CD4-positive, alpha-beta T cell treated with Interferon alpha-2 for 1 hour (primary cell): ENCODE data around the gene IL1RAPL1.

Experiments used
- DNase-seq, 2 donors: peaks; one replicate each; pipeline ENCODE4 v3.0.0-alpha.2; 2020 to 2022

Gene IL1RAPL1

GRCh38 chrX:29553542-29553941 is 966.3 kb downstream of the IL1RAPL1 start:
- DNase-seq = no peak

GRCh38 chrX:29555465-29556091 is 968.3 kb downstream of the IL1RAPL1 start:
- DNase-seq = no peak

- no peak for DNase-seq
These were observed 972.8 kb downstream of the IL1RAPL1 start for GRCh38 chrX:29560065-29560464.

GRCh38 chrX:29561417-29561816 is 974.2 kb downstream of the IL1RAPL1 start:
- no peak for DNase-seq

- no peak for DNase-seq
These were observed 993.3 kb downstream of the IL1RAPL1 start for GRCh38 chrX:29580560-29580959.

DNA sequence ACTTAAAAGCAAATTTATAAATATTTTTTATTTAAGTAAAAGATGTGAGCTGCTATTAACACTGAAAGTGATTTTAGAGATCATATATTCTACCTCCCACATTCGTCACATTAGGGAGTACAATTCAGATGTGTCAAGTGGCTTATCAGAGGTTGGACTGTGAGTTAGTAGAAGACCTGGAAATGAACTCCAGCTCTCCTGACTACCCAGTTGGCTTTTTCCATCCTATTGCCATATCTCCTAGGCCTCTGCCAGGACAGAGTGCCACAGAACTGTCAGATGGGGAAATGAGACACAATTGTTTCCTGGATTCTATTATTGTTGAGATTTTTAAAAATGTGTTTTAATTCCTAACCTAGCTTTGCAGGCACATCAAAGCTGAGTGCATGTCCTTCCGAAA is 994.0 kb downstream of the IL1RAPL1 start:
- DNase-seq = no peak

GRCh38 chrX:29587107-29587506 is 999.9 kb downstream of the IL1RAPL1 start:
- no peak for DNase-seq

DNA sequence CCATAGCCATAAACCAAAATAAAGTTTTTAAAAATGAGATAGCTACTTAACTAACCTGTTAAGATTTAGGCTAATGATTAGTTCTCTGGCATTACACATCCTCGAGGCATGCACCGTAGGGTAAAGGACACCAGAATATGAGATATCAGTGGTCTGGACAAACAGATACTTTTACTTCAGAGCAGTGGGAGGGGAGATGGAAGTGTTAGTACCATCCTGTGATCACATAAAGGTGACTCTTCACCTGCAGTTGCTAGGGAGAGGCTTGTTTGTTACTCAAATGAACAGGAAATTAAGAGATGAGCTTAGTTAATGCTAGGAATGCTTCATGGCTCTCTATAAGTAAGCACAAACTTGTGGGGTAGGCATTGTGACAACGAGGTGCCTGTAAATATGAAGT is 1003.7 kb downstream of the IL1RAPL1 start:
- no peak for DNase-seq

GRCh38 chrX:29604381-29604780 is 1017.1 kb downstream of the IL1RAPL1 start:
- no peak for DNase-seq

DNA sequence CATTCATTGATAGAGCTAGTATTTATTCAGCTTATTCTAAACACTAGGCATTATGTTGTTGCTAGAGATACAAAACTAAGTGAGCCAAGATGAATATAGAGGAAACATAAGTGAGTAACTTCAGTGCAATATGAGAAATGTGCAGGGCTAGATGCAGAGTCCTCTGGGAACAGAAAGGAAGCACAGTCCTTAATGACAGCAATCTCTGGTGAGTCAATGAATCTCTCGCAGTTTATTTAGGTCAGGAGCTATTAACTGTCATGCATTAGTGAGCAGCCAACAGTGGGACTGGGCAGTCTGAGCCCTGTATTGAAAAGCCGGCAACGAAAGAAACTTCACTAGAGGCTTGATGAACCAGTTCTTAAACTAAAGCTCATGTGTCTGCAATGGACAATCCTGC is 1030.0 kb downstream of the IL1RAPL1 start:
- no peak for DNase-seq

GRCh38 chrX:29617725-29618124 is 1030.5 kb downstream of the IL1RAPL1 start:
- no peak for DNase-seq

DNA sequence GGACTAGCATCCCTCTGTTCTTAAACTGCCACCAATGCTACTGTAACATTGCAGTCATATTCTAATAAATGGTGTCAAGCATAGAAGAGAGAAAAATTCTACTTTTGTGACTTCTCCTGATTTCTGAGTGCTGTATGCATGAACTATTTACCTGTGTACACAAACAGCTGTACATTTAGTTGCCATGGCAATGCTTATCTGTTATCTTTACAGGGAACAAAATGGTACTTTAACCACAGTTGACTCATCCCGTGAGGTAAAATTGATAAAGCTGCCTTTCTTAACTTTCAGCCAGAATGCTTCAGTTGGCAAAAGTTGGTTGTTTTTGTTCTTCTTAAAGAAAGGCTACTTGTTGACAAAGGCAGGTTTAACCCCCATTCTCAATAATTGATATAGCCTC is 1040.6 kb downstream of the IL1RAPL1 start:
- DNase-seq = no peak

- DNase-seq = no peak
These were observed 1047.3 kb downstream of the IL1RAPL1 start for GRCh38 chrX:29634516-29634915.

DNA sequence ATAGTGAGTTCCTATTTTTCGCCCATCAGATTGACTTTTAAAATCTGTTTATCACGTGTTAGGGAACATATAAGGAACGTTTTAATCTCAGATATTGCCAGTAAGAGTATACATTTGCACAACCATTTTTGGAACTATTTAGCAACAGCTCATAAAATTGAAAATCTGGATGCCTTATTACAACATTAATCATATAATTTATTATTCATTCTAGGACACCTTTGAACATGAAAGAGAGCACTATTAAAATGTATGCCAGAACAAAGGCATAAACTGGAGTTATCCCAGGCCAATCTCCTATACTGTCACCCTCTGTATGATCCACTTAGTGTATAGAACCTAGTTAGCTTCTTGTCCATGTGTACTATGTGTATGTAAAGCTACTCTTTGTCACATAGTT is 1049.1 kb downstream of the IL1RAPL1 start:
- DNase-seq = no peak

DNA sequence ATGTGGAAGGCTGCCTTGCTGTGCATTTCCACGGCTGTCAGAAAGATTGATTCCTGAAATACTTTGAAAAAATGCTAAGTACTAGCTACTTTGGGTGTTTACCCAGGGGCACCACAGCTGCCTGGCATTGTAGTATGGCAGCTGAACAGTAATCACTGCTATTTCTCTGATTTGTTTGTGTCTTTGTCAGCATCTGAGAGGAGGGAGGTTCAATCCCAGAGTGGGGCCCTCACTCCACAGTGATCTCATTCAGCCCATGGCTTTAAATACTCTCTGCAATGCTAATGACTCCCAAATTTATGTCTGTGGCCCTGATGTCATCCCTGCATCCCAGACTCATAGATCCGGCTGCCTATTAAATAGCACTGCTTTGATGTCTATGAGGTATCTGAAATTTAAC is 1052.9 kb downstream of the IL1RAPL1 start:
- no peak for DNase-seq

DNA sequence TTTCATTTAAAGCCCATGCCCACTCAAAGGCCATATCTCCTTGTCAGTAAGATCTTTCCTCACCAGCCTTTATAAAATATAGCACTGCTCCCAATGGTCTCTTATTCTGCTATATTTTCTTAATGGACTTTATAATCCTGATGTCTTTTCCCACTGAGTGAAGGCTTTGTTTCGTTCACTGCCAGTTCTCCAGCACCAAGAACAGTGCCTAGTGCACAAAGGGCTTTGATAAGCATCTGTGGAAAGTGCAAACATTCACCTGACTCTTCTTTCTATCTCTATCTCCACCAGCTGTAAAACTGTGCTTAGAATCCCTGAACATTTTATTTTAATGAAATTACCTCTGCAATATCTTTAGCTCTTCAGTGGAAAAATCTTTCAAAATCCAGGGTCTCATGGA is 1054.2 kb downstream of the IL1RAPL1 start:
- DNase-seq = no peak

DNA sequence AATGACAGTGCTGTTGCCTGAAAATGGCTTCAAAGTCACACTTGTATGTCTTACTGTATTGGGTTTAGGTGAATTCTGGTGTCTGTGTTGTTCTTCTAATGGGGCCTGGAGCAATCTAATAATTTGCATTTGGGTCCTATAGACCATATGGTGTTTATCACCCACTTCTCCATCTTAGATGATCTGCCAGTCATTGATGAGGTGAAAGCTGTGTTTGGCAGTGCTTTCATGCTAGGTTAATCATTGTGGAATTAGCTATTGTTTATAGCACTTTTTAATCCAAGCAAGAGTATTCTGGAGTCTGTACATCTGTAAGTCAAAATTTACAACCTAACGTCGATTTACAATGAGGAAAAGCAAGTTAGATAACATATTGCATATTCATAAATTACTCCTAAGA is 1055.9 kb downstream of the IL1RAPL1 start:
- DNase-seq = no peak

- no peak for DNase-seq
These were observed 1060.9 kb downstream of the IL1RAPL1 start for GRCh38 chrX:29648161-29648560.

- no peak for DNase-seq
These were observed 1065.2 kb downstream of the IL1RAPL1 start for GRCh38 chrX:29652484-29652883.

- no peak for DNase-seq
These were observed 1066.5 kb downstream of the IL1RAPL1 start for GRCh38 chrX:29653721-29654120.

- DNase-seq = no peak
These were observed 1072.7 kb downstream of the IL1RAPL1 start for GRCh38 chrX:29659911-29660310.

DNA sequence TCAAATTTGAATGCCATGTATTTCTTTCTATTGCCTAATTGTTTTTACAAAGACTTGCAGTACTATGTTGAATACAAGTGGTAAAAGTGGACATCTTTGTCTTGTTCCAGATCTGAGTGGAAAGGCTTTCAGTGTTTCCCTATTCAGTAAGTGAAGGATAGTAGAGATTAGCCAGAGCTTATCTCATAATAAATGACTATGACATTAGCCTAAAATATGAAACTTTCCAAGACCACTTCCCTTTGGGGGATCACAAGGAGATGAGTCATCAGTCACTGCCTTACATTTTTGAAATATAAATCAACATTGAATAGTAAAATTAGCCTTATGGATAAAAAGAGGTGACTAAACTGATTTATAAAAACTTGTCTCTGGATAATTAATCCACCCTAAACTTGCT is 1074.0 kb downstream of the IL1RAPL1 start:
- DNase-seq = no peak

- no peak for DNase-seq
These were observed 1074.9 kb downstream of the IL1RAPL1 start for GRCh38 chrX:29662101-29662500.

GRCh38 chrX:29662759-29663503 is 1075.7 kb downstream of the IL1RAPL1 start:
- DNase-seq = no peak

DNA sequence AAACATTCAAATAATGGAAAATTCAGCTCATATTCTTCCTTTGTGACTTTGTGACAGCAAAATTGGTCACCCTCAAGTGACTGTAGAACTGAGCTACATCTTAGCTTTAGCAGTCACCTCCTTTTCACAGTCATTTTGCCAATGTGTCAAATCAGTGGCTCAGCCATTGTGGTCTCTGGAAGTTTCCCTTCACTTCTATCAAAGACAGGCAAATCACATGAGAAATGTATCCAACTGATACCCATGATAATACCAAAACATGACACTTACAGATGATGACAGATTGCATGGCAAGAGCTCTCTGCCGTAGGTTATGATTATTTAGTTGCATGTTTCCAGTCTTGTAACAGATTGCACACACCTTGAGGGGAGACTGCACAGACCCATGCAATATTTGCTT is 1078.3 kb downstream of the IL1RAPL1 start:
- no peak for DNase-seq
